Fibroblast of lung (primary cell): Measurements from ENCODE around the gene KDM8. TPM values are rescaled to one million over a fixed set of nuclear protein-coding genes. Genes with fewer than 3 reads are reported as not detected.

Source experiments
- DNase-seq, 2 donors: peaks; one replicate each; pipeline versions ENCODE4 v3.0.0 to v3.0.0-alpha.2; 2010; ENCODE audit warnings: low read depth in 2 of 2
- H2AFZ ChIP-seq: 2 replicates; pipeline ENCODE4 v1.5.1; 2012; ENCODE audit warnings: low read length, control low read depth, inconsistent platforms
- H3K27ac ChIP-seq: 2 replicates; pipeline ENCODE4 v1.5.1; 2011; ENCODE audit warnings: low read length, control low read depth; ENCODE audit not compliant: insufficient read depth
- H3K27me3 ChIP-seq: 2 replicates; pipeline ENCODE4 v1.5.1; 2011; ENCODE audit warnings: mild to moderate bottlenecking, low read length; ENCODE audit not compliant: control insufficient read depth, insufficient read depth
- H3K36me3 ChIP-seq: 2 replicates; pipeline ENCODE4 v1.5.1; 2011; ENCODE audit warnings: low read length; ENCODE audit not compliant: control insufficient read depth, insufficient read depth
- H3K4me1 ChIP-seq: 2 replicates; pipeline ENCODE4 v1.5.1; 2011; ENCODE audit warnings: low read length; ENCODE audit not compliant: control insufficient read depth, insufficient read depth; ENCODE audit errors: extremely low read depth
- H3K4me2 ChIP-seq: 2 replicates; pipeline ENCODE4 v1.5.1; 2011; ENCODE audit warnings: low read length, control low read depth; ENCODE audit not compliant: insufficient read depth; ENCODE audit errors: extremely low read depth
- H3K4me3 ChIP-seq, 4 experiments: fragments of 200-600 bp in 1 of 4; sonication (generic) in 1 of 4; replicated peaks in 1 of 4; 2 replicates each; pipeline ENCODE4 v1.5.1; 2011 to 2016; ENCODE audit warnings: low read length in 4 of 4, low read depth in 3 of 4, mild to moderate bottlenecking in 3 of 4, control low read depth in 2 of 4, inconsistent platforms in 1 of 4, mixed read lengths in 1 of 4; ENCODE audit not compliant: insufficient read depth in 1 of 4; ENCODE audit errors: control extremely low read depth in 1 of 4
- H3K79me2 ChIP-seq: 2 replicates; pipeline ENCODE4 v1.5.1; 2012; ENCODE audit warnings: mild to moderate bottlenecking, low read length, inconsistent platforms; ENCODE audit not compliant: control insufficient read depth, insufficient read depth
- H3K9ac ChIP-seq: 2 replicates; pipeline ENCODE4 v1.5.1; 2011; ENCODE audit warnings: mild to moderate bottlenecking, low read length, control low read depth; ENCODE audit not compliant: insufficient read depth
- H3K9me3 ChIP-seq: 2 replicates; pipeline ENCODE4 v1.5.1; 2012; ENCODE audit warnings: low read depth, low read length; ENCODE audit not compliant: control insufficient read depth, insufficient read depth
- H4K20me1 ChIP-seq: 2 replicates; pipeline ENCODE4 v1.5.1; 2011; ENCODE audit warnings: low read length; ENCODE audit not compliant: control insufficient read depth, insufficient read depth; ENCODE audit errors: extremely low read depth
- EZH2 ChIP-seq: IDR thresholded peaks from 2 replicates; pipeline ENCODE4 v1.5.1; 2012; ENCODE audit warnings: low read length, control low read depth, mild to moderate bottlenecking; ENCODE audit errors: missing control alignments
- polyA plus RNA-seq, 2 donors: library from polyadenylated mRNA; depleted of rRNA in 1 of 2; stranded (reverse) in 1 of 2; unstranded in 1 of 2; fragments of >200 nt; gene quantifications; 2 replicates each; pipeline ENCODE4 v1.2.1, GENCODE V29; 2011 to 2012; ENCODE audit warnings: missing spikeins in 1 of 2
- total RNA-seq: library from RNA; depleted of rRNA; stranded (reverse); fragments of >200 nt; gene quantifications from 2 replicates; pipeline ENCODE4 v1.2.1, GENCODE V29; 2014
- TF ChIP-seq, protein P1 (sequence below), 2 donors: IDR thresholded peaks in 1 of 2; conservative IDR thresholded peaks in 1 of 2; 1 replicate in 1 of 2; 2 replicates in 1 of 2; pipeline ENCODE4 v1.5.1; 2011 to 2012; ENCODE audit warnings: low read length in 2 of 2, control low read depth in 1 of 2, inconsistent platforms in 1 of 2, low read depth in 1 of 2, mild to moderate bottlenecking in 1 of 2

Gene KDM8
- total and polyA plus RNA-seq, 2 donors (not counting 1 experiment from before 2014, with no cell fraction given): 2.0 to 3.6 TPM

DNA sequence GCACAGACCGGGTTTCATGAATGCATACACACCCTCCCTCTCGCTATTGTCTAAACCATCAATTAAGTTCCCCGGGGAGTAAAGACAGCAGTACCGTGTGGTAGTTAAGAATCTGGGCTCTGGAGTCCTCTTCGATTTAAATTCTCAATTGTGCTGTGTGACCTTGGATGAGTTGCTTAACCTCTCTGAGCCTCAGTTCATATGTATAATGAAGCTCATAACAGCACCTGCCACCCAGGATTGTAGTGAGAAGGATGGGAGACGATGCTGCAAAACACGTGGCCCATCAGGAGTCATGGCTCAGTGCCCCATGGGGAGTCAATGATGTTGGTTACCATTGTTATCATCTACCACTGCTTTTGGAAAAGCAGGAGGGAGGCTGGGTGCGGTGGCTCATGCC is 34.5 kb upstream of the KDM8 start:
- no peak for DNase-seq
- Histone ChIP-seq H3K9ac (no peak overlapping the region), H3K9me3 (no peaks in the 10 kb centered on the region), H3K79me2 (no peaks in the 10 kb centered on the region), H4K20me1 (no peaks in the 10 kb centered on the region), H3K36me3 (no peaks in the 10 kb centered on the region), H3K4me2 (no peak overlapping the region), H3K27ac (no peak overlapping the region), H2AFZ (no peak overlapping the region), H3K4me1 (no peaks in the 10 kb centered on the region), H3K4me3 (no peak overlapping the region), H3K27me3 (no peaks in the 10 kb centered on the region)
- TF ChIP-seq, protein P1, sequence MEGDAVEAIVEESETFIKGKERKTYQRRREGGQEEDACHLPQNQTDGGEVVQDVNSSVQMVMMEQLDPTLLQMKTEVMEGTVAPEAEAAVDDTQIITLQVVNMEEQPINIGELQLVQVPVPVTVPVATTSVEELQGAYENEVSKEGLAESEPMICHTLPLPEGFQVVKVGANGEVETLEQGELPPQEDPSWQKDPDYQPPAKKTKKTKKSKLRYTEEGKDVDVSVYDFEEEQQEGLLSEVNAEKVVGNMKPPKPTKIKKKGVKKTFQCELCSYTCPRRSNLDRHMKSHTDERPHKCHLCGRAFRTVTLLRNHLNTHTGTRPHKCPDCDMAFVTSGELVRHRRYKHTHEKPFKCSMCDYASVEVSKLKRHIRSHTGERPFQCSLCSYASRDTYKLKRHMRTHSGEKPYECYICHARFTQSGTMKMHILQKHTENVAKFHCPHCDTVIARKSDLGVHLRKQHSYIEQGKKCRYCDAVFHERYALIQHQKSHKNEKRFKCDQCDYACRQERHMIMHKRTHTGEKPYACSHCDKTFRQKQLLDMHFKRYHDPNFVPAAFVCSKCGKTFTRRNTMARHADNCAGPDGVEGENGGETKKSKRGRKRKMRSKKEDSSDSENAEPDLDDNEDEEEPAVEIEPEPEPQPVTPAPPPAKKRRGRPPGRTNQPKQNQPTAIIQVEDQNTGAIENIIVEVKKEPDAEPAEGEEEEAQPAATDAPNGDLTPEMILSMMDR (conservative IDR thresholded peaks at IDR 0.05 in 1 of 2, IDR thresholded peaks at IDR 0.05 in 1 of 2; ENCODE audit: low read depth in 1 of 2, low read length in 2 of 2): no peak
- TF ChIP-seq EZH2: no peak

DNA sequence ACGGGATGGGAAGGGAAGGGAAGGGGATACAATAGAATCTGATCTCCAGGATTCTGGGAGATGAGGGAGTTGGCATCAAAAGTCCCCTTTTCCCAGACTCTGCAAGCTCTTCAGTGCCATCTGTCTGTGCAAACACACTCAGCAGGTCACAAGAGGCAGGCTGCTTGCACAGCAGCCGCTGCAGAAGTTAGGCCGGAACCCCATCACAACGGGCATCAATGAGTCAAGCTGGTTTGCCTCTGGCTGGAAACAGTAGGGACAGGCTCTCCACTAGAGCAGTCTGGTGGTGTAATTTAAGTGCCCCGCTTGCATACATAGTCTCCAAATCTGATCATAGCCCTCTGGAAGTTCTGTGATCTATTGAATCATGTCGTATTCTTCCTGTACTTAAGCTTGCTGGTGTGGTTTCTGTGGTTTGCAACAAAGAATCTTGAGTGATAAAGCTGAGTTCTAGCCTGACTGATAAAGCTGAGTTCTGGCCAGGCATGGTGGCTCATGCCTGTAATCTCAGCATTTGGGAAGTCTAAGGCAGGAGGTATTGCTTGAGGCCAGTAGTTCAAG is 33.7 kb upstream of the KDM8 start:
- H4K20me1 ChIP-seq: no peaks in the 10 kb centered on the region
- H3K27me3 ChIP-seq: no peaks in the 10 kb centered on the region
- no peaks in the 10 kb centered on the region for H3K36me3 ChIP-seq
- no peak overlapping the region for H3K4me3 ChIP-seq
- DNase-seq: peak; percentile 69 to 99
- no peak overlapping the region for H2AFZ ChIP-seq
- no peaks in the 10 kb centered on the region for H3K4me1 ChIP-seq
- no peak overlapping the region for H3K9ac ChIP-seq
- H3K79me2 ChIP-seq: no peaks in the 10 kb centered on the region
- TF ChIP-seq, protein P1 (conservative IDR thresholded peaks at IDR 0.05 in 1 of 2, IDR thresholded peaks at IDR 0.05 in 1 of 2; ENCODE audit: low read depth in 1 of 2, low read length in 2 of 2): peak in 1 of 2 donors; percentile 24
- TF ChIP-seq EZH2: no peak
- no peaks in the 10 kb centered on the region for H3K9me3 ChIP-seq
- H3K4me2 ChIP-seq: no peak overlapping the region
- H3K27ac ChIP-seq: no peak overlapping the region

DNA sequence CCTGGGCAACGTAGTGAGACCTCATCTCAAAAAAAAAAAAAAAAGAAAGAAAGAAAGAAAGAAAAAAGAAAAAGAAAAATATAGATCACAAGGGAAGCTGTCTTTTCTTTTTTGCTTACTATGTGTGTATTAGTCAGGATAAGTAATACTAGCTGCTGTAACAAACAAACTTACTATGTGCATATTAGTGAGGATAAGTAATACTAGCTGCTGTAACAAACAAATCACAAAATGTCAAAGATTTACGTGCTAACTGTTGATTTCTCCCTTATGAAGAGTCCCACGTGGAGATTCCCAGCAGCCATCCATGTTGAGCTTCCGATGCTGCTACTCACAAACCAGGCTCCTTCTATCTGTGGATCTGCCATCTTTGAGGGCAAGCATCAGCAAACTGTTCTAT is 31.7 kb upstream of the KDM8 start:
- H3K4me3 ChIP-seq: no peak overlapping the region
- no peaks in the 10 kb centered on the region for H3K9me3 ChIP-seq
- no peak overlapping the region for H3K9ac ChIP-seq
- H3K36me3 ChIP-seq: no peaks in the 10 kb centered on the region
- DNase-seq: no peak
- no peaks in the 10 kb centered on the region for H4K20me1 ChIP-seq
- H3K79me2 ChIP-seq: no peaks in the 10 kb centered on the region
- H3K27ac ChIP-seq: no peak overlapping the region
- H2AFZ ChIP-seq: no peak overlapping the region
- no peak overlapping the region for H3K4me2 ChIP-seq
- no peaks in the 10 kb centered on the region for H3K4me1 ChIP-seq
- no peaks in the 10 kb centered on the region for H3K27me3 ChIP-seq
- TF ChIP-seq EZH2: no peak
- TF ChIP-seq, protein P1 (conservative IDR thresholded peaks at IDR 0.05 in 1 of 2, IDR thresholded peaks at IDR 0.05 in 1 of 2; ENCODE audit: low read depth in 1 of 2, low read length in 2 of 2): no peak
